HEK293 (cell line): ENCODE results near the gene SPTY2D1.

Source experiments
- CTCF ChIA-PET: fragments of 350-600 bp; formaldehyde crosslinking; extraction: SDS; loops from one replicate; lab custom pipeline; 2021; ENCODE audit warnings: antibody characterized with exemption; lab: Yijun Ruan, JAX
- POLR2A ChIA-PET: fragments of 300-600 bp; formaldehyde crosslinking; extraction: SDS; loops from one replicate; lab custom pipeline; 2020; ENCODE audit warnings: antibody characterized with exemption, inconsistent platforms; lab: Yijun Ruan, JAX
- H3K27ac ChIP-seq: fragments of 200-500 bp; sonication (Bioruptor generic); 2 replicates; pipeline ENCODE4 v1.5.1; 2014; ENCODE audit warnings: low read depth, low read length, control low read depth, inconsistent platforms; ENCODE audit errors: extremely low read depth
- H3K36me3 ChIP-seq, 2 experiments: fragments of 200-500 bp in 1 of 2; sonication (Bioruptor generic) in 1 of 2; 1 replicate in 1 of 2; 2 replicates in 1 of 2; pipeline ENCODE4 v1.5.1; 2014 to 2017; ENCODE audit warnings: inconsistent platforms in 2 of 2, low read length in 2 of 2; ENCODE audit not compliant: control insufficient read depth in 2 of 2, insufficient read depth in 1 of 2
- H3K4me1 ChIP-seq: fragments of 200-500 bp; sonication (Bioruptor generic); 2 replicates; pipeline ENCODE4 v1.5.1; 2014; ENCODE audit warnings: mild to moderate bottlenecking, low read length, inconsistent platforms; ENCODE audit not compliant: control insufficient read depth, insufficient read depth
- H3K4me3 ChIP-seq: 2 replicates; pipeline ENCODE4 v1.5.1; 2011; ENCODE audit warnings: low read depth, mild to moderate bottlenecking, control low read depth, low read length, moderate library complexity
- H3K9me3 ChIP-seq: fragments of 200-500 bp; sonication (Bioruptor generic); 2 replicates; pipeline ENCODE4 v1.5.1; 2014; ENCODE audit warnings: low read depth, low read length, inconsistent platforms; ENCODE audit not compliant: control insufficient read depth, insufficient read depth
- GLIS1 ChIP-seq: fragments of 450-650 bp; formaldehyde crosslinking; IDR thresholded peaks from 2 replicates; pipeline ENCODE4 v1.5.1; 2016; ENCODE audit warnings: missing biosample characterization, missing genetic modification characterization
- KLF16 ChIP-seq: fragments of 450-650 bp; formaldehyde crosslinking; IDR thresholded peaks from 2 replicates; pipeline ENCODE4 v1.5.1; 2017; ENCODE audit warnings: missing biosample characterization, missing genetic modification characterization
- MYNN ChIP-seq: fragments of 450-650 bp; formaldehyde crosslinking; IDR thresholded peaks from 2 replicates; pipeline ENCODE4 v1.5.1; 2016; ENCODE audit warnings: missing biosample characterization, missing genetic modification characterization, borderline replicate concordance
- PATZ1 ChIP-seq: fragments of 450-650 bp; formaldehyde crosslinking; IDR thresholded peaks from 2 replicates; pipeline ENCODE4 v1.5.1; 2016; ENCODE audit warnings: missing biosample characterization, missing genetic modification characterization
- RBAK ChIP-seq: fragments of 450-650 bp; formaldehyde crosslinking; IDR thresholded peaks from 2 replicates; pipeline ENCODE4 v1.5.1; 2016; ENCODE audit warnings: missing biosample characterization, missing genetic modification characterization
- SP2 ChIP-seq: fragments of 450-650 bp; formaldehyde crosslinking; IDR thresholded peaks from 2 replicates; pipeline ENCODE4 v1.5.1; 2016; ENCODE audit warnings: missing biosample characterization, missing genetic modification characterization
- ZBTB11 ChIP-seq: fragments of 450-650 bp; formaldehyde crosslinking; conservative IDR thresholded peaks from 2 replicates; pipeline ENCODE4 v1.5.1; 2016; ENCODE audit warnings: low read depth, missing biosample characterization, missing genetic modification characterization
- ZBTB7A ChIP-seq: fragments of 450-650 bp; formaldehyde crosslinking; IDR thresholded peaks from 2 replicates; pipeline ENCODE4 v1.5.1; 2016; ENCODE audit warnings: low read depth, missing biosample characterization, missing genetic modification characterization
- ZNF19 ChIP-seq: fragments of 450-650 bp; formaldehyde crosslinking; IDR thresholded peaks from 2 replicates; pipeline ENCODE4; 2016; ENCODE audit warnings: missing biosample characterization, missing genetic modification characterization, low read depth
- ZNF26 ChIP-seq: fragments of 450-650 bp; formaldehyde crosslinking; IDR thresholded peaks from 2 replicates; pipeline ENCODE4 v1.5.1; 2016; ENCODE audit warnings: missing biosample characterization, missing genetic modification characterization
- ZNF324 ChIP-seq: fragments of 450-650 bp; formaldehyde crosslinking; IDR thresholded peaks from 2 replicates; pipeline ENCODE4 v1.5.1; 2016; ENCODE audit warnings: missing biosample characterization, missing genetic modification characterization
- ZNF354C ChIP-seq: fragments of 450-650 bp; formaldehyde crosslinking; IDR thresholded peaks from 2 replicates; pipeline ENCODE4 v1.5.1; 2016; ENCODE audit warnings: missing biosample characterization, missing genetic modification characterization, low read depth, borderline replicate concordance
- ZNF404 ChIP-seq: fragments of 450-650 bp; formaldehyde crosslinking; IDR thresholded peaks from 2 replicates; pipeline ENCODE4 v1.5.1; 2017; ENCODE audit warnings: missing biosample characterization, missing genetic modification characterization
- ZNF654 ChIP-seq: fragments of 450-650 bp; formaldehyde crosslinking; IDR thresholded peaks from 2 replicates; pipeline ENCODE4 v1.5.1; 2016; ENCODE audit warnings: low read depth, missing biosample characterization, missing genetic modification characterization
- ZNF658 ChIP-seq: fragments of 450-650 bp; formaldehyde crosslinking; IDR thresholded peaks from 2 replicates; pipeline ENCODE4; 2016; ENCODE audit warnings: missing biosample characterization, missing genetic modification characterization
- ZNF785 ChIP-seq: fragments of 450-650 bp; formaldehyde crosslinking; IDR thresholded peaks from 2 replicates; pipeline ENCODE4 v1.5.1; 2016; ENCODE audit warnings: missing biosample characterization, missing genetic modification characterization
- ZSCAN4 ChIP-seq: fragments of 450-650 bp; formaldehyde crosslinking; IDR thresholded peaks from 2 replicates; pipeline ENCODE4 v1.5.1; 2017; ENCODE audit warnings: missing biosample characterization, missing genetic modification characterization
- ZXDB ChIP-seq: fragments of 450-650 bp; formaldehyde crosslinking; IDR thresholded peaks from 2 replicates; pipeline ENCODE4 v1.5.1; 2016; ENCODE audit warnings: missing biosample characterization, missing genetic modification characterization

Gene SPTY2D1

GRCh38 chr11:18599739-18600230, 34.4 kb downstream of the SPTY2D1 start, which contains the start of gene MISFA:
TSS of gene MISFA (plus strand) at chr11:18599789. CDS start at chr11:18599929, 140 bp downstream.
- no peaks in the 10 kb centered on the region for H3K9me3 ChIP-seq
- H3K4me1 ChIP-seq = no peaks in the 10 kb centered on the region
- TF ChIP-seq SP2 (tag by site-specific recombination) = no peak
- no peak for TF ChIP-seq ZNF404 (tag by site-specific recombination)
- TF ChIP-seq ZXDB (tag by site-specific recombination) = no peak
- no peak for TF ChIP-seq ZNF354C (tag by site-specific recombination)
- TF ChIP-seq ZSCAN4 (tag by site-specific recombination) = no peak
- no peak for TF ChIP-seq ZNF19 (tag by site-specific recombination)
- no peak for TF ChIP-seq ZNF26 (tag by site-specific recombination)
- no peak for TF ChIP-seq ZBTB11
- TF ChIP-seq ZNF785 (tag by site-specific recombination) = no peak
- no peak for TF ChIP-seq GLIS1 (tag by site-specific recombination)
- no peak for TF ChIP-seq RBAK (tag by site-specific recombination)
- TF ChIP-seq PATZ1 (tag by site-specific recombination) = no peak
- no peak for TF ChIP-seq MYNN
- TF ChIP-seq ZBTB7A (tag by site-specific recombination) = no peak
- TF ChIP-seq KLF16 = no peak
- TF ChIP-seq ZNF324 (tag by site-specific recombination) = no peak
- TF ChIP-seq ZNF654 = no peak
- TF ChIP-seq ZNF658 = no peak
- TF ChIP-seq, all 188 proteins: peak for 0
- ChIA-PET POLR2A (no interaction called here), CTCF (interaction anchor here (0.7 kb wide), 2 partner anchors 413 to 897 kb away, joined by 3 read pairs; no protein-coding TSS in a partner anchor)
- H3K4me3 ChIP-seq = no peak within 1 kb of the TSS
- peaks cover 0 to 14% of the 10 kb centered on the region in 2 experiments; a peak in 2 of 3 replicates for H3K36me3 ChIP-seq
- no peak within 1 kb of the TSS for H3K27ac ChIP-seq
